NK-92 (cell line): ENCODE data around the gene REEP5.
"Not testable (repeated sequence)": the region's sequence is repeated elsewhere in the genome, so short reads cannot be mapped to it uniquely, and the experiment has no call there.

Source experiments
- DNase-seq: peaks from one replicate; lab custom pipeline; 2025; ENCODE audit not compliant: unreplicated experiment; lab: John Stamatoyannopoulos, UW

The REEP5 gene

GRCh38 chr5:112933651-112934365 is 11.8 kb upstream of the REEP5 start:
- DNase-seq = no peak

DNA sequence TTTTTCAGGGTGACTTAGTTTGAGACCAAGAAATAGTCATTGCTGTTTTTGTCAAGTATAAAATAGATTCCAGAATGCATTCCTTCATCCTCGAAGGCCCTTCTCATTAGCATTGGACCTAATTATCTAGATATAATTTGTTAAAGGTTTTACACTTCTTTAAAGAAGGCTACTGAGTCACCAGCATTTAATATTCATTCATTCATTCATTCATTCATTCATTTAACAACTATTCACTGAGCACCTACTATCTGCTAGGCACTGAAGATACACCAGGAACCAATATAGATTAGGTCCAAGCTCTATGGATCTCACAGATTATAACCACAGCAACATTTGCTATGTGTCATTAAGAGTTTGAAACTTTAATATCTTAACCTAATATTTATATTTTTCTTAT is 11.1 kb upstream of the REEP5 start:
- no peak for DNase-seq

- no peak for DNase-seq
Observed at GRCh38 chr5:112931473-112931872, 9.4 kb upstream of the REEP5 start.

GRCh38 chr5:112930082-112930344 is 8.0 kb upstream of the REEP5 start:
- no peak for DNase-seq

DNA sequence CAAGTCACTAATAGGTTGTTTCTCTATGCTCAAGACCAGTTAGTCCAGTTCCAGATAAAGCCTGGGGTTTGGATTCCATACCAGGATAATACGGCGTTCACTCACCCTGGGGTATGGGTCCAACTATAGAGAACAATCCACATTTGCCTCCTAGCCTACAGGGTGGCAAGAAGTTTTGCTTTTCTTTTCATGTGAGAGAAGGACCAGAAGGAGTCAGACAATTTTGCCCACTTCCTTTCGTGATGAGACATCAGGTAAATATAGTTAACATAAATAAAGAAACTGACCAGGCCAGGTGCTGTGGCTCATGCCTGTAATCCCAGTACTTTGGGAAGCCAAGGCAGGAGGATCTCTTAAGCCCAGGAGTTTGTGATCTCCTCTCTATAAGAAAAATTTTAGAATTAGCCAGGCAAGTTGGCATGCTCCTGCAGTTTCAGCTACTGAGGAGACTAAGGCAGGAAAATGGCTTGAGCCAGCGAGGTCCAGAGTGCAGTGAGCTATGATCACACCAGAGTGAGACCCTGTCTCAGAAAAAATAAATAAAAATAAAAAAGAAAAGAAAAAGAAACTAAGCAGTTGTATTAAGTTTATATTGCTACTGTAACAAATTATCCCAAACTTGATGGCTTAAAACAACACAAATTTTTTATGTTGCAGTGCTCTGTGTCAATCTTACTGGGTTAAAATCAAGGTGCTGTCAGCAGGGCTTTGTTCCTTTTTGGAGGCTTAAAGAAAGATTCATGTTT is 7.5 kb upstream of the REEP5 start:
- DNase-seq = no peak

GRCh38 chr5:112923988-112924387 is 2.0 kb upstream of the REEP5 start:
- DNase-seq = no peak

DNA sequence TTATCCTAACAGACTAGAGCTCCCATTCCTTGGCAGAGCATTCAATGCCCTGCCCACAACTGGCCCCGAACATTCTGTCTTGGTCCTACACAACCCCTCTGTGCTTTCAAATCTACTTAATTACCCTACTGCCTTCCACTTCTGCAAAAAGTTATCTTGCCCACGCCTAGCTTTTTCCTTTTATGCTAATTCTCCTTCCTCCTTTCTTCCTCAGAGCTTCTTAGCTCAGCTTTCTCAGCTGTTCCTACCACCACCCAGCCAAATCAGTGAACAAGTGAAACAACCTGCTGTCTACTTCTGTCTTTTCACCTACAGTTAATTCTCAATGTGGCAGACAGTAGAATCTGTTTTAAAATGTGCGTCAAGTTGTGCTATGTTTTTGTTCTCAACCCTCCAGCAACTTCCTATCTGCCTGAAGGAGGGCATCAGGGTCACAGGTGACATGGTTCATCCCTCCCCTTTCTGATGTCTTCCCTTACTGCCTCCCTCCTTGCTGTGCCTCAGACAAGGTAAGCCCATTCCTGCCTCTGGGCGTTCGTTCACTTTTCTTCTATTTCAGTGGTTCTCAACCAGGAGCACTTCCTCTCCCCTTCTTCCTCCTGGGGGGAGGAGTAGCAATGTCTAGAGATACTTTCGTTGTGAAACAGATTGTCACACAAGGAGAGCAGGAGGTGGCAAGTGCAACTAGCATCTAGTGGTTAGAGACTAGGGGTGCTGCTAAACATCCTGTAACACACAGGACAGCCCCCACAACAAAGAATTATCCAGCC is 1.3 kb upstream of the REEP5 start:
- DNase-seq = no peak

DNA sequence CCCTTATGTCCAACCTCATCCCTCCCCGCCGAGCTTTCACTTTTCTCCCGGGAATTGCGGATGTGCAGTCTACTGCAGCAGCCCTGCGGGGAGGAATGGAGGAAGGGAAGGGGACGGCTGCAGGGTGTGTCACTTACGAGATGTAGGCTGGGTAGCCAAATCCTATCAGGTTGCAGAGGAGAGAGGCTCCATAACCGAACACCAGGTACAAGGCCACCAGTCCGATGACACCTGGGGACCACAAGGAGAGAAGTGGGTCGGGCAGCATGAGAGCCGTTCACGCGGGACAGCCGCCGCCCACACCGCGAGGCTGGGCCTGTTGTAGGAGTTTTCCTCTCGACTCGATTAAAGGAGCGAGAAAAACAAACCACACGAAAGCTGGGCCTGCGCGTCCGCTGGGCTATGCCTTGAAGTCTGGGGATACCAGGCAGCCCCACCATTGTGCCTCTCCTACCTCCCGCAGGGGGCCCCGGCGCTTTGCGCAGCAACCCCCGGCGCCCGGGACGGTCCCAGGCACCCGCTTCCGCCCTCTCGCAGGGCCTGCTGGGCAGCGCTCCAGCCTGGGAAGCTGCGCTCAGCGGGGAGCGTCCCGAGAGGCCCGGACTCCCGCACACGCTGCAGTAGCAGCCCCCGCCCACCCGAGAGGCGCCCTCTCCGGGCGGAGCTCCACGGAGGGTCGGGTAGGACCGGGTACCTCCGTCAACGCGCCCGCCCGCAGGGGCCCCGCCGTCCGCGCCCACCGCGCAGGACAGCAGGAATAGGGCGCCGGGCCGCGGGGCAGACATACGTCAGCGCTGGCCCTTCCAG is 798 bp downstream of the REEP5 start:
- no peak for DNase-seq

- DNase-seq = no peak
Observed at GRCh38 chr5:112919972-112920371, 2.1 kb downstream of the REEP5 start.

DNA sequence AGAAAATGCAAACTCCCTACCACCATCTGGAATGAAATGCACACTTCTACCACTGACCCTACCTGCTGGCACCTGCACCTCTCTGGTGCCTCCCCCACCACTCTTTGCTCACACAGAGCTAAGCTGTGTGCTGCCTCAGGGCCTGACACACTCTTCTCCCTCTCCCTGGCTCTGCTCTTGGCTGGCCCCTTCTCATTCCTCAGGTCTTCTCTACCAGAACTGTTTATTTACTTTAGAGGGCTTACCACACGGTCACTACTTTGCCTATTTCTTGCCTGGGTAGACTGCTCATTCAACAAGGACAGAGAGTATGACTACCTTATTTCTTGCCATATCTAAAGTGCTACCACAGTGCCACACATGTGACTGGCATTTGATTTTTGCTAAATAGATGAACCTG is 3.3 kb downstream of the REEP5 start:
- no peak for DNase-seq

GRCh38 chr5:112918136-112918535 is 3.9 kb downstream of the REEP5 start:
- DNase-seq = no peak

DNA sequence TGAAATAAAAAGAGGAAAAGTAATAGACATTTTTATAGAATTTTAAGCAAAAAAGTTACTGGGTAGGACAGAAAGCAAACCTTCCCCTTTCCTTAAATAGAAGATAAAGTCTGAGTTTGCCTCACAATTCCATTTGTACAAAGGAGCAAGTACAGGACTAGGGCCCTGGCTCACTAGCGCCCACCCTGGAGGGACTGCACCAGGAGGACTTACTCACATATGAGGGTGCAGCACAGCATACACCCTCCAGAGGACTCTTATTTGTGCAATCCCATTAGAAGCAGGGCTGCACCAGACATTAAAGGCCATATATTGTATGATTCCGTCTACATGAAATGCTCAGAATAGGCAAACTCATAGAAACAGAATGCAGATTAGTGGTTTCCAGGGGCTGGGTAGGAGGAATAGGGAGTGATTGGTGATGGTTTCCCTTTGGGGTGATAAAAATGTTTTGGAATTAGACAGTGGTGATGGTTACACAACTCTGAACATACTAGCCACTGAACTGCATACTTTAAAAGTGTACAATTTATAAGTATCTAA is 4.5 kb downstream of the REEP5 start:
- no peak for DNase-seq

DNA sequence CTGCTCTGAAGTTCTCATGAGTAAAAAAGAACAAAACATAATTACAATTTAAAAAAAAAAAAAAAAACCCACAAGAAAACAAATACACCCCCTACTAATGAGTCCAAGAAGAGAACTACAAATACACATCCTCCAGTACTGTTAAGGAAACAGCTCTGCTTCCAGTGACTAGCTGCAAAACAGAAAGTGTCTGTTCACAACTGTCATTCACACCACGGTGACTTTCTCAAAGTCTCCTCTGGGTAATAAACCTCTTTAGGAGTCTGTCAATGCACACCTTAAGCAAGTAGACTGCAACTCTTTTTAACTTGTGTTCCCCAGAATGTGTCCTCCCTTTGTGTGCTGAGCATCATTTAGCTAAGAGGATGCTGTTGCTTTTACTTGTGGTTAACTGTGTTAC is 6.2 kb downstream of the REEP5 start:
- DNase-seq = no peak

- no peak for DNase-seq
Observed at GRCh38 chr5:112914584-112914983, 7.4 kb downstream of the REEP5 start.

GRCh38 chr5:112910529-112910928 is 11.5 kb downstream of the REEP5 start:
- DNase-seq = no peak

GRCh38 chr5:112908854-112909253 is 13.2 kb downstream of the REEP5 start:
- DNase-seq = no peak

DNA sequence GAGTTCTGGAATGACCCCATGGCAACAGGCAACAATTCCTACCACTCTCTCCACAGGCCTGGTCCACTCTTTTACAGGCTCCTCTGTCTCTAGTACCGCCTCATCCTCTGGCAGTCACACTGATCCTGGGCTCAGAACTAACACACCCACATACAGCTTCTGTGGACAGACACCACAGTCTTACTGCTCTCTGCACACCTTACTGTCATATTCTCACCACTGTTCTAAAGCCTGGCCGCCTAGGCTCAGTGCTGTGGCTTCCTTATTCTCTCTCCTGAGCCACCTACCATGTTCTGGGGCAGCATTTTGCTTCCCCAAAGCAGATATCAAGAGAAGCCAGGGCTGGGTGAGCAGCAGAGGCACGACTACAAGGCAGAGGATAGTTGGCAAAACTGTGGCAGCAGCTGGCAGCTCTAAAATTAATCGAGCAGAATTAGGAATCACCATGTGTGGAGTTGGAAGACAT is 14.8 kb downstream of the REEP5 start:
- no peak for DNase-seq

DNA sequence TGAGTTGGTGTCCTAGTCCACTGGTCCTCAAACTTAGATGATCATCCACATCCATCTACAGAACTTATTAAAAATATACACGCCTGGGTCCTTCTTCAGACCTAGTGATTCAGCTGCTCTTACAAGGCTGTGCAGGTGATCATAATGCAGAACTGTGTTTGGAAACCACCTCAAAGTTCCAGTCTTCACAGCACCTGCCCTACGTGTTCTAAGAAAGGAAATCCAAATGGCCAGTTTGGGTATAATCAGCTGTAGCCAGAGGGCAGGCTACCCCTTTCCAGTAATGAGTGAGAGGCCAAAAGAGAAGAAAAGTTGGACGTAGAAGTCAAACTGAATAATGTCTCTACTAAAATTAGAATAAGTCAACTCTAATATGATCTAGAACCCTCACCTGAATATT is 15.4 kb downstream of the REEP5 start:
- no peak for DNase-seq

- DNase-seq = not testable (repeated sequence)
Observed at GRCh38 chr5:112904996-112905395, 17.0 kb downstream of the REEP5 start.

GRCh38 chr5:112902561-112902960 is 19.5 kb downstream of the REEP5 start:
- no peak for DNase-seq

DNA sequence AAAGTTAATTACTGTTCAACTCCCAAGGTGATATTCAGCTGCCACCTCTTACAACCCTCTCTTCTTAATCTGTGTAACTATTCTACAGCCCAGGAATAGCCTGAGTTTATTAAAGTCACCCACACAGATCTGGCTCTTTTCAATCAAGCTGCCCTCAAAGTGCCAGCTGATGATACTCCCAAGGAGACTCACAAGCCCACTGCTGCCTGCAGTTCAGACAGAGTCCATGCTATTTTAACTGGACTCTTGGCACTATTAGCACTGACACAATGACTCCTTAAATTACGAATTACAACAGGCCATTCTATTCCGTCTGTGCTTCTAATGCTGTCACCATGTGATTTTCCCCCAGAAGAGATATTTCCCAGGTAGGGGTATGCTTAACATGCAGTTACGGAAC is 26.3 kb downstream of the REEP5 start:
- no peak for DNase-seq
